NCI-H2171 treated with DMSO at 0.1 percent for 48 hours (cell line): Measurements from ENCODE around the gene GNA15.
A peak's percentile ranks its signal among the peaks of the same experiment; 100 is the strongest.

Experiments
- DNase-seq: peaks from one replicate; lab custom pipeline; 2025; lab: John Stamatoyannopoulos, UW

The GNA15 gene

DNA sequence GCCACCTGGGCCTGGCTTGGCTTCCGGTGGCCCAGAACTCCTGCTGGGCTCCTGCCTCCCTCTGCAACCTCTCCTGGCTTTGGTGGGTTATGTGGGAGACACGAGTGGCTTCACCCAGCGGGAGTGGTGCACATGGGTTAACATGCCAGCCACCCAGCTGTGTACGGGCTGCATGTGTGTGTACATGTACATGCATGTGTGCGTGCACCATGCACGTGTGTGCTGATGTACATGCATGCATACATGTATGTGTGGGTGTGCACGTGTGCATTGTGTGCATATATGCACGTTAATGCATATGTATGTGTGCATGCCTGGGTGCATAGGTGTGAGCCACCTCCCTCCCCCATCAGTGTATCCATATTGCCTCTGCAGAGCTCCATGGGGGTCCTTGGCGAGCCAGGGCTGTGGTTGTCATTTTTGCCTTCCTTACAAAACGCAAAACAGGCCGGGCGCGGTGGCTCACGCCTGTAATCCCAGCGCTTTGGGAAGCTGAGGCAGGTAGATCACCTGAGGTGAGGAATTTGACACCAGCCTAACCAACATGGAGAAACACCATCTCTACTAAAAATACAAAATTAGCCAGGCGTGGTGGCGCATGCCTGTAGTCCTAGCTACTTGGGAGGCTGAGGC, 29.2 kb upstream of the GNA15 start:
- DNase-seq, result no peak

DNA sequence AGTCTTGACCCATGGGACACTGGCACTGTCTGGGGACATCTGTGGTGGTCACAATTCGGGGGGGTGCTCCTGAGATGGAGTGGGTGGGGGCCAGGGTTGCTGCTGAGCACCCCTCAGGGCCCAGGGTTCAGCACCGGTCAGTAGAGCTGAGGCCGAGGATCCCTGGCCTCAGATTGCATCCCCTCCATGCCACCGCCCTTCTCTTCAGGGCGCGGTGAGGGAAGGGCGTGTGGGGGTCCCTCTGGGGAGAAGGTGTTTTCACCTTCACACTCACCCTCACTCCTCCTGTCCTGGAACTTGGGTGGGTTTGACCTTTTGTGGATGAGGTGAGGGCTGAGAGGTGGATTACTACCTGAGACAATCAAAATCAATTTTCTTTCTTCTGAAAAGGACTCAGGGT, 28.2 kb upstream of the GNA15 start:
- DNase-seq, result no peak

DNA sequence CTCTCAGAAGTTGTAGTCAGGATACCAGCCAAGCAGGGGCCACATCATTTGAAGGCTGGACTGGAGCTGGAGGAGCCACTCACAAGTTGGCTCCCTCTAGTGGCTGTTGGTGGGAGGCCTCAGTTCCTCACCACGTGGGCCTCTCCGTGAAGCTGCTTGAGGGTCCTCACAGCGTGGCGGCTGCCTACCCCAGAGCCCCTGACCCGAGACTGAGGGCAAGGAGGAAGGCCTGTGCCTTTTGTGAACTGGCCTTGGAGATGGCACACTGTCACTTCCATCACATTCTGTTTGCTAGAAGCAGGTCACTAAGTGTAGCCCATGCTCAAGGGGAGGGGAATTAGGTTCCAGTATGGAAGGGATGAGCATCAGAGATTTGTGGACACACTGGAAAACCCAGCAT, 27.1 kb upstream of the GNA15 start:
- peak; percentile 52 for DNase-seq

DNA sequence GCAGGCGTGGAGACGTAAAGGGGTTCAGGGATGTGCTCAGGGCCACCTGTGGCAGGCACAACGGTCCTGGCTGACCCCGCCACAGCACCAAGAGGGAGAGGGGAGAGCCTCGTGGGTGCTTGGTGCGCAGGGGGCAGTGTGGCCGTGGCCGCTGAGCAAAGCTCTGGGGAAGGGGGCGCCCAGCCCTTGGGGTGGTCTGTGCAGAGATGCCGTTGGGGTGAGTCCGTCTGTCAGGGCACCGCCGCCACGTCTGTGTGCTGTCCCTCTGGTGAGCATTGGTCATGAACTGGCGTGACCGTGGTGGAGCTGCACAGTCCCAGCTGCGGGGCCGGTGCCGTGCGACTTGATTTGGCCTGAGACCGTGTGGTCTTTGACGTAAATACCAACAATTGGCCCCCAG, 26.3 kb upstream of the GNA15 start:
- no peak for DNase-seq

DNA sequence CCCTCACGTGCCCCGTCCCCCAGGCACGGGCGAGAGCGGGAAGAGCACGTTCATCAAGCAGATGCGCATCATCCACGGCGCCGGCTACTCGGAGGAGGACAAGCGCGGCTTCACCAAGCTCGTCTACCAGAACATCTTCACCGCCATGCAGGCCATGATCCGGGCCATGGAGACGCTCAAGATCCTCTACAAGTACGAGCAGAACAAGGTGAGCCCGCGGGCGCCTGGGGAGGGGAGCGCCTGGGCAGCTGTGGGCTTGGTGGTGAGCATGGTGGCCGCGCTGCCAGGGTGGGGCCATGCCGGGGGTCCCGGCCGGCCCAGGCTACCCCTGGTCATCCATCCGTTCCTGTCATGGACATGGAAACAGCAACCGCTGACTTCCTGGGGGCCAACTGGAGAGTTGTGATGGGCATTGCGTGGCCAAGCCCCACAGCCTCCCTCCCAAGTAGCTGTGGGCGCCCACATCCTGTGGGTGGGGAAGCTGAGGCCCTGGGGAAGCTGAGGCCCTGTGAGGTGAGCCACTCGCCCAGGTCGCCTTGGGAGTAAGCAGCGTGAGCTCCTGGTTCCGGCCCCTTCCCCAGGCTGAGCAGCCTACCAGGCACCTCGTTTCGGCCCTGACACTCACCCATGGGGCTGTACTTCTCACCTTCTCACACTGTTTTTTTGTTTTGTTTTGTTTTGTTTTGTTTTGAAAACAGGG, 25.6 kb upstream of the GNA15 start:
- DNase-seq, result no peak

DNA sequence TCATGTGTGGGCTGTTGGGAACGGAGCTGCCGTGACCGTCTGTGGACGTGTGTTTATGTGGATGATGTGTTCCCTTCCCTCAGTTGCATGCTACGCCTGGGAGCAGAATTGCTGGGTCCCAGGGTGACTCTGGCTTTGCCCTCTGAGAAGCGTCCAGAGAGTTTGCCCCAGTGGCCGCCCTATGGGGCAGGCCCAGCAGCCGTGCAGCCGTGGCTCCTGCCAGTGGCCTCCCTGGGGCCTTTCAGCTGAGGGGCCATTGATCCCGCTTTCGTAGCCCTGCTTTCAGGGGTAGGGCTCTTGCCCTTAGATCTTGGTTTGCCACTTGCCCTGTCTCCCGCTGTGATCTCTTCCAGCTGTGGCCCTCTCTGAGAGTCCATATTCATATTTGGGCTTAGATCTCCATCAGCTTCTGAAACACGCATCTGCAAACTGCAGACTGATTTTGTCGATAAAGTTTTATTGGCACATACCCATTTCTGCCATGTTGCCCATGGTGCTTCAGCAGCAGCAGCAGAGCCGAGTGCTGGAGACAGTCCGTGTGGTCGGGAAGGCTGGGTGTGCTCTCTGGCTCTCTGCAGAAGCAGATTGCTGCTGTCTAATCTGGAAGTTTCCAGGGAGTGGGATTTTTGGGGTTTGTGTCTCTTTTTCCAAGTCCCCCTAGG, 24.1 kb upstream of the GNA15 start:
- no peak for DNase-seq

DNA sequence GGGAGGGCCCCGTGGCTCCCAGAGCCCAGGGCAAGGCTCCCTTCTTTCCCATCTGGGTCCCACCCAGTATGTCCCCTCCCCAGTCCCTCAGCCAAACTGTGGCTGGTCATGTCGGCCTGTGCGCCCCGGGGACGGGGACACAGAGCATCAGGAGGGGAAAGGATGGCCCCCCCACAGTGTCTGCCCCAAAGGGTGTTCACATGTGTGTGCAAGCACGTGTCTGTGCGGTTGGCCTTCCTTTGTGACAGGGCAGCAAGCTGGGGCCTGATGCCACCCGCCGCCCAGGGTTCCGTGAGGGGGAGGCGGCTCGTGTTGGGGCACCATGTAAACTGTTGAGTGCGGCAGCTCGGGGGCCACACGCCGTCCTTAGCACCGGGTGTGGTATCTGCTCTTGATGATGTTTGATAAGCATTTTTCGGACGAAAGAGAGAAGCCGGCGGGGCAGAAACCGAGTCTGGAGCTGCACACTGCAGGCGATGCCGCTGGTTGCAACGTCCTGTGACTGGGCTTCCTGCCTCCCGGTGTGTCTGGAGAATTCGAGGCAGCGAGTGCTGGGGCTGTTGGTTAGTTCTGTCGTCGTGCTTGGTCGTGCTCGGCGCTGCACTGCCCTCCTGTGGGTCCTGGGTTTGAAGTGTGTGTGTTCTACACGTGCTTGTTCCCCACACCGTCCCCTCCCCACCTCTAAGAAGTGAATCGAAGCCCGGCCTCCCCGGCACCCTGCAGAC, 23.3 kb upstream of the GNA15 start:
- DNase-seq, result no peak

DNA sequence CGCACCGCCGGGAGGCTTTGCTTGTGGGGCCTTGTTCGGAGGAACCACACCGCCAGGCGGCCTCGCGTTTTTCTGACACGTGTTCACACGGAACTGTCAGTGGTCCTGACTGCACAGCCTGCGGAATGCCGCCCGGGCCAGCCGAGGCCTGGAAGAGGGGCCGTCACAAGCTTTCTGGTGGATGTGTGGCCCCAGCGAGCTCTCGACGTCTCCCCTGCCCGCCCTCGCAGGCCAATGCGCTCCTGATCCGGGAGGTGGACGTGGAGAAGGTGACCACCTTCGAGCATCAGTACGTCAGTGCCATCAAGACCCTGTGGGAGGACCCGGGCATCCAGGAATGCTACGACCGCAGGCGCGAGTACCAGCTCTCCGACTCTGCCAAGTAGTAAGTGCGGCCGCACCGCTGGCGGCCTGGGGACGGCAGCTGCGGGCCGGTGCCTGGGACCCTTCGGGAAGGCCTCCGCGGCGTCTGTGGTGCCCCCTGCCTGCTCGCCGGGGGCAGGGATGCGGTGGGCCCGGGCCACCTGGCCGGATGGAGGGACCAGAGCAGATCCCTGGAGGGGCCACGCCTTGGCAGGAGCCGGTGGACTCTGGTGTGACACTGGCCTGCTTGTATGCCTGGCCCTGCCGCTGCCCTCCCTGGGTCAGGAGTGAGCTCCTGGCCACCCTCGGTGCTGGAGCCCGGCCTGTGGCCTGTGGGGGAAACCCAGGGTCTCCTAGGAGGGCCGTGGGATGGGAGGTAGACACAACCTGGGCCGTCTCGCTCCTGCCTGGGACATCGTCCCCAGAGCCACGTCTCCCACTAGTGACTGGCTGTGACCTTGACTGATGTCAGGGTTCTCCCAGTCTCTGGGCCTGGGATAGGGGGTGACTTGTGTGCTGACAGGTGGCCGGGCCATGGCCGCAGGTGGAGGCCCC, 22.5 kb upstream of the GNA15 start:
- no peak for DNase-seq

DNA sequence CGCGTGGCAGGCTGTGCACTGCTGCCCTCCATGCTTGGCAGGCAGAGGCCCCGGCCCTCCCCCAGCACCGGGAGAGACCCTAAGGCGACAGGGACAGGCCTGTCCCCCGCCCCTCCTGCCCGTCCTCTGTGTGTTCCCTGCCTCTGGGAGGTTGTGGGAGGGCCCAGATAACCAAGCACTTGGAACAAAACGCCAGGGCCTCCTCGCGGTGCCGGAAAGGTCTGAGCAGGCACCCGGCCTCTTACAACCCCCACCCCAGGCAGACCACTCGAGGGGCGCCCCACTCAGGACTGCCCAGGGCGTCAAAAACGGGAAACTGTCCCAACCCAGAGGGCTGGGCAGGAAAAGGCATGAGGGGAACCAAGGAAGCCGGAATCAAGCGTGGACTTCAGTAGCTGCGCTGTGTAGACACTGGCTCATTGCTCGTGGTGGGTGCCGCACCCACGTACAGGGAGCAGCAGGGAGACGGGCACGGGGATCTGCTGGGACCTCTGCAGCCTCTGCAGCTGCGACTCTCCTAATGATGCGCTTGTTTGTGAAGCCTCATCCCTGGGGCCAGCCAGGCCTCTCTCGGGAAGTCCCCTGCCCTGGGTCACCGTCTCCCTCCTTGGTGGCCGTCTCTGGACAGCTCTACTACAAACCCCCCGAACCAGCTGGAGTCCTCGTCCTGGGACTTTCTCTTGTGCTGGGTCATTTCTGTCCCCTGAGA, 21.7 kb upstream of the GNA15 start:
- no peak for DNase-seq

DNA sequence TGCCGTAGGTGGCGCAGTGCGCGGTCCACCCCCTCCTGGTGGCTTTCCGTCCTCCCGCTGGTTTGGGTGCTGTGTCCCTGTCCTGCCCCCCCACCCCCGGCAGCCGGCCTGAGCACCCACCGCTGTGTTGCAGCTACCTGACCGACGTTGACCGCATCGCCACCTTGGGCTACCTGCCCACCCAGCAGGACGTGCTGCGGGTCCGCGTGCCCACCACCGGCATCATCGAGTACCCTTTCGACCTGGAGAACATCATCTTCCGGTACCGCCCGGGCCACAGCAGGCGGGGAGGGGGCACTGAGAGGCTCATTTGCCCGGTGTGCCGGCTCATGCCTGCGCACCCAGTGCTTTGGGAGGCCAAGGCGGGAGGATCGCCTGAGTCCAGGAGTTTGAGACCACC, 21.0 kb upstream of the GNA15 start:
- no peak for DNase-seq

DNA sequence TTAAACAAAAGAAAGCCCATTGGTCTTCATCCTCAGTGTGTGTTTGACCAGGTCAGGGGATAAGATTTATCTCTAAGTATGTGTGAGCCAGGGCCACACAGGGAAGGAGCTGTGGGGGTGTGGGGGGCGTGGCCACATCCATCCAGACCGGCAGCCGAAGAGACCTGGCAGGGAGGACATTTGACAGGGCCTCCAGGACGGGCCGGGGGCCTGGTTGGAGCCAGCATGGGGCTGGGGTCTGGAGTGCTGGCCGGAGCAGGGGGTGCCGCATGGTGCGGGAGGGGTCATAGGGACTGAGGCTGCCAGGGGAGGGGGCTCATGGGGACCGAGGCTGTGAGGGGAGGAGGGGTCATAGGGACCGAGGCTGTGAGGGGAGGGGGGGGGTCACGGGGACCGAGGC, 20.4 kb upstream of the GNA15 start:
- DNase-seq, result no peak

DNA sequence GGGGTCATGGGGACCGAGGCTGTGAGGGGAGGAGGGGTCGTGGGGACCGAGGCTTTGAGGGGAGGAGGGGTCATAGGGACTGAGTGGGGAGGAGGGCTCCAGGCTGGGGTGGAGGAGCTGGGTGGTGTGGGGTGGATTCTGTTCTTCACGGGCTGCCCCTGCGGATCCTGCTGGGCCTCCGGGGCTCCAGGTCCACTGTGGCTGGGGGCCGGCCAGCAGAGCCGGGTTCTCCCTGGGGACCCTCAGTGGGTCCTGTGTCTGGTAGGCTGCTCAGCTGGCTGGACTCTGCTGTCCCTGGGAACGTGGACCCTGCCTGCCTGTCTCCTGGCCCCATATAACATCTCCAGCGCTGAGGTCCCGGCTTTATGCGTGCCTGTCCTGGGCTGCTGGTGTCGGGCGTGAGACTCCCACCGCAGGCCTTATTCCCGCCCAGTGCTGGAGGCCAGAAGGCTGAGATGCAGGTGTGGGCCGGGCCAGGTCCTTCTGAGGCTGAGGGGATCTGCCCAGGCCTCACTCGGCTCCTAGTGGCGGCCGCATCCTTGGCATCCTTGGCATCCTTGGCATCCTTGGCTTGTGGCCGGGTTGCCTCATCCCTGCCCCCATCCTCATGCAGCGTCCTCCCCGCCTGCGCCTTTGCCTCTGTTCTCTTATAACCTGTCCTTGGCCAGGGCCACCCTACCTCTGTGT, 19.8 kb upstream of the GNA15 start:
- no peak for DNase-seq

DNA sequence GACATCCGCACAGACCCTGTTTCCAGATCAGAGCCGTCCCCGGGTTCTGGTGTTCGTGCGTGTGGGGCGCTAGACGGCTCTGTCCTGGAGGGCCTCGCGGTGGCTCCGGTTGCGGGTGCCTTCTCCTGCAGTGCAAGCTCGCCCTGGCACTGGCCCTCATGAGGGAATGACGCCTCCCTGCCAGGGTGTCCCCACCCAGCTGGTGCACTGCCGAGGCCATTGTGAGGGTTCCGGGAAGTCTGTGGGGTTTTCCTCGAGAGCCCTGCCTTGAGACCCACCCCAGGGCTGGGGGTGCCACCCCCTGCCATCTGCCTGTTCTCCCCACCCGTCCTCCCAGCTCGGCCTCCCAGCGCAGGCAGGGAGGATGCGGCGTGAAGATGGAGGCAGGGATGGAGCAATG, 19.2 kb upstream of the GNA15 start:
- DNase-seq, result no peak

DNA sequence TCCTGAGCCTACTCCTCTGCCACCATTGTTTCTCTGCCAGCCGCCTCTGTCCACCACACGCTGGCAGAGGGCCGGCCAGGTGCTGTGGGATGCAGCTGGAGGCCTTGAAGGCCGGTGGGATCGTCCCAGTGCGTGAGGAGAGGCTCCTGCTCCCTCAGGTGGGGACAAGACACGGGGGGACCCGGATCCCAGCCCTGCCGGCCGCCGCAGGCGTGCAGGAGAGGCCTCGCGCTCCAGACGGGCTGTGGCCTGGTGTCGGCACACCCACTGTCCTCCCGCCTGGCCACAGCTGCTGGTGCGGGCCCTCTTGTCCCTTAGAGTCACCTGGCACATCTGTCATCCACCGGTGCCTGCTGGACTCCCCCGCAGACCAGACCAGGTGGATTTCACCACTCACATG, 18.1 kb upstream of the GNA15 start:
- no peak for DNase-seq

DNA sequence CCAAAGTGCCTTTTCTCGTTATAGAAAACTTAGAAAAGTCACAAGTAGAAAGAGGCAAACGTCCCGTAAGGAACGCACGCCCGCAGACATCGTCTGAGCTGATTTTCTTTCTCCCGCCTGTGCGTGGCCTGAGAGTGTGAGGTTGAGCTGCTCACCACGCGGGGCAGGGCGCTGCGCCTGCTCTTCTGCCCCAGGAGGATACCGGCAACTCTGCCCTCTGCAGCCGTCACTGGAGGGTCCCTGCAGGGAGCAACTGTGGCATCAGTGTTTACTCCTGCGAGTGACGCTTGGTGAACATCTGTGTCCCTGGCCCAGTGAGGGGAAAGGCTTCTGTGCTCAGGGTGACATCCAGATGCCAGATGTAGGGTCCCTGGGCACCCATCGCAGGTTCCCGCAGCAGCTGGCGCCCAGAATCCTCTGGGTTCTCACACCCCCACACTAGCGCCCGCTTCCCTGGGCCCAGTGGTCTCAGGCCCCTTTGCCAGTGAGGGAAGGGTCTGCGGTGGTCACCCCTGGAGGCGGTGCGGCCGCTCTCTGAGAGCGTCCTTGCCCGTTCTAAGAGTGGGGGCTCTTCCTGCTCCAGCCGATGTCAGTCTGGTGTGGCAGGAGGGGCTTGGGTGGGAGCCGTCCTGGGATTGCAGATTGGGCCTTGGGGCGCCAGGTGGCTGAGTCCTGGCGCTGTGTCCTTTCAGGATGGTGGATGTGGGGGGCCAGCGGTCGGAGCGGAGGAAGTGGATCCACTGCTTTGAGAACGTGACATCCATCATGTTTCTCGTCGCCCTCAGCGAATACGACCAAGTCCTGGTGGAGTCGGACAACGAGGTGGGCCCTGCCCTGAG, 17.4 kb upstream of the GNA15 start:
- peak; percentile 50 for DNase-seq

DNA sequence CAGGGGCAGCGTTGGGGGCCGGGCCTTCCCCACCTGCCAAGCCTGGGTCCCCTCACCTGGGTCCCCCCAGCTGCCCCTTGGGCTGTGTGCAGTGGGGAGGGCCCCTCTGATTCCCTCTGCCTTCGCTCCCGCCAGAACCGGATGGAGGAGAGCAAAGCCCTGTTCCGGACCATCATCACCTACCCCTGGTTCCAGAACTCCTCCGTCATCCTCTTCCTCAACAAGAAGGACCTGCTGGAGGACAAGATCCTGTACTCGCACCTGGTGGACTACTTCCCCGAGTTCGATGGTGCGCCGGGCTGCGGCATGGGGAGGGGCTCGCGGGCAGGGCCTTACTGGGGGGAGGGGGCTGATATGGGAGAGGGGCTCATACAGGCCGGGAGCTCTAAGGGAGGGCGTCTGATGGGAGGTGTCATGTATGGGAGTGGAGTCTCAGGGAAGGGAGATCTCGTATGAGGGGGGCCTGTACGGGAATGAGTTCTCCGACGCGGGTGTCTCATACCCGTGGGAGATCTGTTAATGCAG, 16.7 kb upstream of the GNA15 start:
- no peak for DNase-seq

DNA sequence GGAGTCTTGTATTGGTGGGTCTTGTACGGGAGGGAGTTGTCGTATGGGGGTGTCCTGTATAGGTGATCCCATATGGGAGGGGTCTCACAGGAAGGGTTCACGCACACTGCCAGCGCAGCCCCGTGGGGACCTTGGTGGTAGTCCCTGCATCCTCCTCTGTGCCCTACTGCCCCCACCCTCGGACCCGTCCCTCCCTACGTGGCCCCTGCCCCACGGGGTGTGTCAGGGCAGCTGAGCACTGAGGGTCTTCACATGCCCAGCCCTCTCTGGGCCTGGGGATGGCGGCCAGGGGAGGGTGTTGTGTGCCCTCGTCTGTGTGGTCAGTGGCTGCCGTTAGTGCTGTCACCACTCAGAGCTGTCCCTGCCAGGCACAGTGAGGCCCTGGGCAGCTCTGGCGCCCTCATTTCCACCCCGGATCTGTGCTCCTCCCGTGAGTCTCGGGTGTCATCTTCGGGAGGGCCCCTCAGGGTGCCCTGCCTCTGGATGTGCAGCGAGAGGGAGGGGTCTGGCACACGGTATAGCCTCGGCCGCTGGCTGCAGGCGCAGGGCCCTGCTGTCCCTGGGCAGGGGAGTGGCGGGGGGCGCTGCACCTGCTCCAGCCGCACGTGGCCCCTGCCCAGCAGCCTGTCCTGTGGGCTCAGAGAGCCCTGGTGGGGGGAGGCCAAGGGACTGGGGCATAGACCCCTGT, 16.0 kb upstream of the GNA15 start:
- DNase-seq, result no peak

DNA sequence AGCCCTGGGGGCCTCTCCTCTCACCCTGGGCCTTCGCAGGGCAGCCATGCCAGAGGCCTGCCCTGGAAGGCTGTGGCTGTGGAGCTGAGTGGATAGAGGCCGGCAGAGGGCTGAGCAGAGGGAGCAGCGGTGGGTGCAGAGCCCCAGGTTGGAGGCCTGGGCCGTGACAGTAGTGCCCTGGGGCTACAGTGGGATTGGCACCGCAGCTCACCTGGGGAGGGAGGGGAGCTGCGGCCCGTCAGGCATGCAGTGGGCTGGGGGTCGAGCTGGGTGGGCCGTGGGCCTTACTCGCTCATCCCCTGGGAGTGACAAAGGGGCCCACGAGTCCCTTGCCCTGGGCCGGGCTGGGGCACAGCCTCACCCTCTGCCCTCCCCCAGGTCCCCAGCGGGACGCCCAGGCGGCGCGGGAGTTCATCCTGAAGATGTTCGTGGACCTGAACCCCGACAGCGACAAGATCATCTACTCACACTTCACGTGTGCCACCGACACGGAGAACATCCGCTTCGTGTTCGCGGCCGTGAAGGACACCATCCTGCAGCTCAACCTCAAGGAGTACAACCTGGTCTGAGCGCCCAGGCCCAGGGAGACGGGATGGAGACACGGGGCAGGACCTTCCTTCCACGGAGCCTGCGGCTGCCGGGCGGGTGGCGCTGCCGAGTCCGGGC, 15.1 kb upstream of the GNA15 start:
- no peak for DNase-seq
